Measurements from ENCODE around the gene QPCTL. TPM values are rescaled to one million over a fixed set of nuclear protein-coding genes. Genes with fewer than 3 reads are reported as not detected.

The QPCTL gene
- total RNA-seq, 1 donor from 2014 or later = 21.1 TPM

GRCh38 chr19:45711851-45712698, 19.6 kb downstream of the QPCTL start:
- intact Hi-C loops (cut with micrococcal nuclease) = no loop called here
- H3K9me3 Mint-ChIP-seq = no peaks in the 10 kb centered on the region
- H3K4me3 Mint-ChIP-seq = no peak overlapping the region
- H3K4me1 Mint-ChIP-seq = peaks cover 40% of the 10 kb centered on the region
- ChIA-PET POLR2A (interaction anchor here (7.1 kb wide), 1 partner anchor 20 kb away, joined by 123 read pairs; the partner anchor contains the start of genes QPCTL and SNRPD2), CTCF (no interaction called here)
- ATAC-seq (ENCODE audit: low read depth) (no peak), DNase-seq (no peak)
- no peak overlapping the region for H3K27ac Mint-ChIP-seq
- H3K36me3 Mint-ChIP-seq (ENCODE audit: low read depth) = peaks cover 35% of the 10 kb centered on the region
- TF ChIP-seq, protein P1, sequence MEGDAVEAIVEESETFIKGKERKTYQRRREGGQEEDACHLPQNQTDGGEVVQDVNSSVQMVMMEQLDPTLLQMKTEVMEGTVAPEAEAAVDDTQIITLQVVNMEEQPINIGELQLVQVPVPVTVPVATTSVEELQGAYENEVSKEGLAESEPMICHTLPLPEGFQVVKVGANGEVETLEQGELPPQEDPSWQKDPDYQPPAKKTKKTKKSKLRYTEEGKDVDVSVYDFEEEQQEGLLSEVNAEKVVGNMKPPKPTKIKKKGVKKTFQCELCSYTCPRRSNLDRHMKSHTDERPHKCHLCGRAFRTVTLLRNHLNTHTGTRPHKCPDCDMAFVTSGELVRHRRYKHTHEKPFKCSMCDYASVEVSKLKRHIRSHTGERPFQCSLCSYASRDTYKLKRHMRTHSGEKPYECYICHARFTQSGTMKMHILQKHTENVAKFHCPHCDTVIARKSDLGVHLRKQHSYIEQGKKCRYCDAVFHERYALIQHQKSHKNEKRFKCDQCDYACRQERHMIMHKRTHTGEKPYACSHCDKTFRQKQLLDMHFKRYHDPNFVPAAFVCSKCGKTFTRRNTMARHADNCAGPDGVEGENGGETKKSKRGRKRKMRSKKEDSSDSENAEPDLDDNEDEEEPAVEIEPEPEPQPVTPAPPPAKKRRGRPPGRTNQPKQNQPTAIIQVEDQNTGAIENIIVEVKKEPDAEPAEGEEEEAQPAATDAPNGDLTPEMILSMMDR (IDR thresholded peaks at IDR 0.05) = no peak
- no peaks in the 10 kb centered on the region for H3K27me3 Mint-ChIP-seq

DNA sequence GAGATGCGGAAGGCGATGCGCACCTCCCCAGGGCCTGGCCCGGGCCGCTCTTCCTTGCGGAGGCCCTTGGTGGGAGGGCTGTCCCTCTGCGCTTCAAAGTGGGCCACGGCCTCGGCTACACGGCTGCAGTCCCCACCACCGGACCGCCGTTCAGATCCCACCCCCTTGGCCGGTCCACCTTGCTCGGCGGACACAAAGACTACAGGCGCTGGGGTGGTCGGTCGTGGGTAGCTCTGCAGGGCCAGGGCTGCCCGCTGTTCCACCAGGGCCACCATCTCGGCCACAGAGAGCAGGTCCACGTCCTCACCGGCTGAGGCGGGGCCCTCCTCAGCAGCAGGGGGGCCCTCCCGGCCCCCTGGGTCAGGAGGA, 20.2 kb downstream of the QPCTL start:
- CTCF ChIA-PET = no interaction called here

DNA sequence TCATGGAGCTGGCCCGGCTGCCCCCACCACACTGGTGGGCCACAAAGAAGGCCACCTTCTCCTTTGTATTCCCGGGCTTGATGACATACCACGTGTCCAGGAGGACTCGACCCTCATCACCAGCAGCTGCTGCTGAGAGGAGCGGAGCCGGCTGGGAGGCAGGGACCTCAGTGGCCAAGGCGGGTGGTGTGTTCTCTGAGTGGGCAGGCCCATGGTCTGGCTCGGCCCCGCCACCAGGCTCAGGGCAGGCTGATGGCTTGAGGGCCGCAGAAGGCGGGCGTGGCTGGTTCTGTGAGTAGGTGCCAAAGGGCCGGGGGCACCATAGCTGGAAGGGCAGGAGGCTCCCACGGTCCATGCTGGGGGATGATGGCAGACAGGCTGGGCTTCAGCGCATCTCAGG, 20.7 kb downstream of the QPCTL start:
- CTCF ChIA-PET = no interaction called here
- ATAC-seq (ENCODE audit: low read depth) = no peak
- POLR2A ChIA-PET = interaction anchor here (0.9 to 7.1 kb wide), 2 partner anchors 12 to 21 kb away, joined by 3 to 123 read pairs; partner anchors contain the start of genes QPCTL and SNRPD2
- TF ChIP-seq, protein P1 (IDR thresholded peaks at IDR 0.05) = no peak
- peaks cover 44% of the 10 kb centered on the region for H3K4me1 Mint-ChIP-seq
- DNase-seq = no peak
- intact Hi-C loops (cut with micrococcal nuclease) = no loop called here
- H3K27ac Mint-ChIP-seq = no peak overlapping the region
- no peaks in the 10 kb centered on the region for H3K9me3 Mint-ChIP-seq
- peaks cover 38% of the 10 kb centered on the region for H3K36me3 Mint-ChIP-seq (ENCODE audit: low read depth)
- no peaks in the 10 kb centered on the region for H3K27me3 Mint-ChIP-seq
- H3K4me3 Mint-ChIP-seq = no peak overlapping the region

More for the DNA sequence above, 20.2 kb downstream of the QPCTL start:
- H3K4me3 Mint-ChIP-seq = no peak overlapping the region
- peaks cover 40% of the 10 kb centered on the region for H3K4me1 Mint-ChIP-seq
- peaks cover 38% of the 10 kb centered on the region for H3K36me3 Mint-ChIP-seq (ENCODE audit: low read depth)
- ATAC-seq (ENCODE audit: low read depth) (no peak), DNase-seq (no peak)
- H3K27ac Mint-ChIP-seq = no peak overlapping the region
- H3K9me3 Mint-ChIP-seq = no peaks in the 10 kb centered on the region
- no peaks in the 10 kb centered on the region for H3K27me3 Mint-ChIP-seq
- intact Hi-C loops (cut with micrococcal nuclease) = no loop called here
- TF ChIP-seq, protein P1 (IDR thresholded peaks at IDR 0.05) = no peak
- POLR2A ChIA-PET = interaction anchor here (7.1 kb wide), 1 partner anchor 20 kb away, joined by 123 read pairs; the partner anchor contains the start of genes QPCTL and SNRPD2

DNA sequence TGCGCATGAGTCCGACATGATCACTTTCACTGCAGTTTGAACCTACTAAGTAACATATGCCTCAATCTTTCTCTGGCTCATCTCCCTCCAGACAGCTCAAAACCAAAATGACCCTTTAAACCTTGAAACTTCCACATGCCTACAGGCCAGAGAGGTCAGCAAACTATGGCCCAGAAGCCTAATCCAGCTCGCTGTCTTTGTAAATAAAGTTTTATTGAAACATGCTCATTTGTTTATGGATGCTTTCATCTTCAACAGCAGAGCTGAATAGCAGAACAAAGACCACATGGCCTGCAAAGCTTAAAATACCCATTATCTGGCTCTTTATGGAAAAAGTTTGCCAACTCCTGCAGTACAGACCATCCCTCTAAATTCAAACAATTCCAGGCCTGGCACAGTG, 22.7 kb downstream of the QPCTL start:
- H3K36me3 Mint-ChIP-seq (ENCODE audit: low read depth) = peaks cover 41% of the 10 kb centered on the region
- intact Hi-C loops (cut with micrococcal nuclease) = no loop called here
- H3K4me3 Mint-ChIP-seq = no peak overlapping the region
- DNase-seq (no peak), ATAC-seq (ENCODE audit: low read depth) (no peak)
- TF ChIP-seq, protein P1 (IDR thresholded peaks at IDR 0.05) = no peak
- peak overlapping the region; percentile 11 for H3K27ac Mint-ChIP-seq
- peaks cover 44% of the 10 kb centered on the region for H3K4me1 Mint-ChIP-seq
- H3K9me3 Mint-ChIP-seq = no peaks in the 10 kb centered on the region
- ChIA-PET POLR2A (interaction anchor here (0.5 to 7.1 kb wide), 6 partner anchors 9 to 207 kb away, joined by 4 to 123 read pairs (median 26); partner anchors contain the start of genes QPCTL, SIX5 and SNRPD2), CTCF (interaction anchor here (1.3 to 1.9 kb wide), 2 partner anchors 22 to 54 kb away, joined by 4 to 7 read pairs; partner anchors contain the start of genes QPCTL and SIX5)
- no peaks in the 10 kb centered on the region for H3K27me3 Mint-ChIP-seq
